H9 (cell line): ENCODE data around the gene SIVA1. TPM values are rescaled to one million over a fixed set of nuclear protein-coding genes. Genes with fewer than 3 reads are reported as not detected.

Experiments used
- DNase-seq: peaks from one replicate; pipeline ENCODE4 v3.0.0-alpha.2; 2017
- H2AFZ ChIP-seq: one replicate; pipeline ENCODE4 v1.6.1; 2013; ENCODE audit warnings: mild to moderate bottlenecking, low read length, control low read depth, moderate library complexity
- H2AK5ac ChIP-seq: 2 replicates; pipeline ENCODE4 v1.6.1; 2013; ENCODE audit warnings: low read length, control low read depth, mixed read lengths; ENCODE audit not compliant: insufficient read length
- H2BK120ac ChIP-seq: one replicate; pipeline ENCODE4 v1.6.1; 2013; ENCODE audit warnings: low read depth, mild to moderate bottlenecking, low read length, control low read depth, inconsistent platforms; ENCODE audit not compliant: poor library complexity, severe bottlenecking
- H2BK12ac ChIP-seq: 2 replicates; pipeline ENCODE4 v1.6.1; 2013; ENCODE audit warnings: low read length, control low read depth, mixed read lengths, low read depth; ENCODE audit not compliant: insufficient read length
- H2BK15ac ChIP-seq: 2 replicates; pipeline ENCODE4 v1.6.1; 2013; ENCODE audit warnings: low read depth, low read length, control low read depth
- H2BK20ac ChIP-seq: one replicate; pipeline ENCODE4 v1.6.1; 2013; ENCODE audit warnings: low read depth, mild to moderate bottlenecking, low read length, control low read depth, inconsistent platforms; ENCODE audit not compliant: poor library complexity, severe bottlenecking
- H2BK5ac ChIP-seq: 2 replicates; pipeline ENCODE4 v1.6.1; 2013; ENCODE audit warnings: low read length, control low read depth, mixed read lengths; ENCODE audit not compliant: insufficient read length
- H3K14ac ChIP-seq: 2 replicates; pipeline ENCODE4 v1.6.1; 2013; ENCODE audit warnings: low read length, control low read depth; ENCODE audit not compliant: insufficient read depth
- H3K18ac ChIP-seq: 2 replicates; pipeline ENCODE4 v1.6.1; 2013; ENCODE audit warnings: low read depth, mild to moderate bottlenecking, mixed read lengths, low read length, control low read depth; ENCODE audit not compliant: insufficient read length
- H3K23ac ChIP-seq: 2 replicates; pipeline ENCODE4 v1.6.1; 2013; ENCODE audit warnings: low read length, control low read depth, mixed read lengths, low read depth; ENCODE audit not compliant: insufficient read length
- H3K23me2 ChIP-seq: 2 replicates; pipeline ENCODE4 v1.6.1; 2013; ENCODE audit warnings: low read depth, mild to moderate bottlenecking, mixed read lengths, low read length, control low read depth; ENCODE audit not compliant: insufficient read length, poor library complexity, severe bottlenecking
- H3K27ac ChIP-seq: 2 replicates; pipeline ENCODE4 v1.5.1; 2013; ENCODE audit warnings: low read length, control low read depth, mixed read lengths, low read depth; ENCODE audit not compliant: insufficient read length
- H3K27me3 ChIP-seq: 2 replicates; pipeline ENCODE4 v1.6.1; 2013; ENCODE audit warnings: low read length, control low read depth, inconsistent platforms; ENCODE audit not compliant: insufficient read depth
- H3K4ac ChIP-seq: 2 replicates; pipeline ENCODE4 v1.6.1; 2013; ENCODE audit warnings: low read depth, mild to moderate bottlenecking, control low read depth, inconsistent platforms, low read length, moderate library complexity
- H3K4me1 ChIP-seq: 2 replicates; pipeline ENCODE4 v1.6.1; 2013; ENCODE audit warnings: low read length, control low read depth, inconsistent platforms; ENCODE audit not compliant: insufficient read depth
- H3K4me2 ChIP-seq: 2 replicates; pipeline ENCODE4 v1.6.1; 2013; ENCODE audit warnings: low read length, control low read depth, mixed read lengths; ENCODE audit not compliant: insufficient read length, insufficient read depth
- H3K56ac ChIP-seq: 2 replicates; pipeline ENCODE4 v1.6.1; 2013; ENCODE audit warnings: low read depth, mild to moderate bottlenecking, mixed read lengths, low read length, control low read depth; ENCODE audit not compliant: insufficient read length
- H3K79me1 ChIP-seq: 2 replicates; pipeline ENCODE4 v1.6.1; 2013; ENCODE audit warnings: low read depth, mild to moderate bottlenecking, moderate library complexity, low read length, control low read depth, inconsistent platforms; ENCODE audit not compliant: insufficient read depth, poor library complexity, severe bottlenecking
- H3K79me2 ChIP-seq: 2 replicates; pipeline ENCODE4 v1.6.1; 2013; ENCODE audit warnings: low read length, control low read depth, inconsistent platforms; ENCODE audit not compliant: insufficient read depth
- H3K9ac ChIP-seq: 2 replicates; pipeline ENCODE4 v1.6.1; 2013; ENCODE audit warnings: low read length, control low read depth, mixed read lengths; ENCODE audit not compliant: insufficient read length; ENCODE audit errors: extremely low read depth
- H3K9me3 ChIP-seq: one replicate; pipeline ENCODE4 v1.6.1; 2013; ENCODE audit warnings: low read depth, low read length, inconsistent platforms; ENCODE audit not compliant: control insufficient read depth
- H3T11ph ChIP-seq: one replicate; pipeline ENCODE4 v1.6.1; 2013; ENCODE audit warnings: mild to moderate bottlenecking, low read length, control low read depth, inconsistent platforms
- H4K20me1 ChIP-seq: one replicate; pipeline ENCODE4 v1.6.1; 2013; ENCODE audit not compliant: control insufficient read depth, insufficient read length, insufficient read depth
- H4K5ac ChIP-seq: 2 replicates; pipeline ENCODE4 v1.6.1; 2013; ENCODE audit warnings: low read depth, mild to moderate bottlenecking, mixed read lengths, low read length, control low read depth; ENCODE audit not compliant: insufficient read length
- H4K8ac ChIP-seq: replicated peaks from 2 replicates; pipeline ENCODE4 v1.6.1; 2013; ENCODE audit warnings: low read length, control low read depth, mixed read lengths, low read depth; ENCODE audit not compliant: insufficient read length
- H4K91ac ChIP-seq: 2 replicates; pipeline ENCODE4 v1.6.1; 2013; ENCODE audit warnings: low read depth, mild to moderate bottlenecking, moderate library complexity, mixed read lengths, low read length, control low read depth; ENCODE audit not compliant: insufficient read length
- H3K27ac Mint-ChIP-seq, 3 experiments: 2 replicates in 2 of 3; 3 replicates in 1 of 3; pipeline ENCODE4 v1.8.0; 2020 to 2021; ENCODE audit warnings: mixed read lengths in 3 of 3, mild to moderate bottlenecking in 1 of 3, moderate library complexity in 1 of 3
- H3K27me3 Mint-ChIP-seq: 2 replicates; pipeline ENCODE4 v1.8.0; 2021; ENCODE audit warnings: low read depth, mild to moderate bottlenecking, moderate library complexity, mixed read lengths
- H3K36me3 Mint-ChIP-seq, 3 experiments: 2 replicates in 2 of 3; 3 replicates in 1 of 3; pipeline ENCODE4 v1.8.0; 2020 to 2021; ENCODE audit warnings: low read depth in 3 of 3, mixed read lengths in 3 of 3; ENCODE audit not compliant: insufficient read depth in 1 of 3
- H3K4me1 Mint-ChIP-seq, 2 experiments: 2 replicates each; pipeline ENCODE4 v1.8.0; 2020; ENCODE audit warnings: mixed read lengths in 2 of 2
- H3K4me3 Mint-ChIP-seq, 2 experiments: 2 replicates in 1 of 2; 3 replicates in 1 of 2; pipeline ENCODE4 v1.8.0; 2020 to 2021; ENCODE audit warnings: mild to moderate bottlenecking in 2 of 2, mixed read lengths in 2 of 2, moderate library complexity in 1 of 2
- H3K9me3 Mint-ChIP-seq, 2 experiments: 2 replicates in 1 of 2; 3 replicates in 1 of 2; pipeline ENCODE4 v1.8.0; 2020; ENCODE audit warnings: mild to moderate bottlenecking in 2 of 2, mixed read lengths in 2 of 2, moderate library complexity in 1 of 2
- WGBS: extraction: QIAGEN DNeasy Blood & Tissue Kit; methylation state at CpG from one replicate; pipeline ENCODE4 v1.1.7; 2013; ENCODE audit warnings: missing lambda C conversion rate, low lambda C conversion rate, mixed read lengths; ENCODE audit not compliant: insufficient read length; ENCODE audit errors: extremely low coverage; 5-methylcytosine and 5-hydroxymethylcytosine counted together
- total RNA-seq: library from RNA; stranded (reverse); gene quantifications from 2 replicates; pipeline ENCODE4 v1.2.1, GENCODE V29; 2021
- TF ChIP-seq, protein P1 (sequence below): fragments of 200-600 bp; sonication (generic); conservative IDR thresholded peaks from 3 replicates; pipeline ENCODE4 v1.8.0; 2021; ENCODE audit warnings: antibody characterized with exemption, mild to moderate bottlenecking

Gene SIVA1
- total RNA-seq, 1 experiment from 2014 or later = 125 TPM

DNA sequence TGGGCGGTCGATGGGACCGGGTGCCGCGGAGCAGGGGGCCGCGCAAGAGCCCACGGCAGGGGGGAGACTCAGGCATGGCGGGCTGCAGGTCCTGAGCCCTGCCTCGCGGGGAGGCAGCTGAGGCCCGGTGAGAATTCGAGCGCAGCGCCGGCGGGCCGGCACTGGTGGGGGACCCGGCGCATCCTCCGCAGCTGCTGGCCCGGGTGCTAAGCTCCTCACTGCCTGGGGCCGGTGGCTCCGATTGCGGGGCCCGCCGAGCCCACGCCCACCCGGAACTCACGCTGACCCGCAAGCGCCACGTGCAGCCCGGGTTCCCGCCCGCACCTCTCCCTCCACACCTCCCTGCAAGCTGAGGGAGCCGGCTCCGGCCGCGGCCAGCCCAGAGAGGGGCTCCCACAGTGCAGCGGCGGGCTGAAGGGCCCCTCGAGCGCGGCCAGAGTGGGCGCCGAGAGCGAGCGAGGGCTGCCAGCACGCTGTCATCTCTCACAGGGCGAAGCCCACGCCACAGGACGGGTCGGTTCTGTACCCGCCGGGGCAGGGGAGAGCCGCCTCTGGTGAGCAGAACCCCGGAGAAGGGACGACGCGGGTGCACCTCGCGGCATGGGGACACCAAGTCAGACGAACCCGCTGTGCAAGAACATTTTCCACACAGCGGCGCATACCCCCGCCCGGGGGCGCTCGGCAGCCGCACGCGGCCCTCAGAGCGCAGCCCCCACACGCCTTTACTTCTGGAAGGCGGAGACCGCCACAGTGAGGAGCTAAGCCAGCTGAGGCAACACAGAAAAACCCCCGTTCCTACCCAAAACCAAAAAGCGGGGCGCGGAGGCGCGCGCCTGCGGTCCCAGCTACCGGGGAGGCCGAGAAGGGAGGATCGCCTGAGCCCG, 1.2 kb upstream of the SIVA1 start:
- Histone ChIP-seq H3K79me2 (peaks cover 16% of the 10 kb centered on the region; the same call in 1 of the 2 replicates), H2BK15ac (no peak overlapping the region), H3K27ac (no peak overlapping the region), H3T11ph (no peak overlapping the region), H3K23ac (no peak overlapping the region), H3K27me3 (no peaks in the 10 kb centered on the region), H4K20me1 (no peaks in the 10 kb centered on the region), H3K56ac (no peak overlapping the region), H4K8ac (no peak overlapping the region), H4K5ac (no peak overlapping the region), H3K9ac (no peak overlapping the region), H2AFZ (no peak overlapping the region), H3K9me3 (peaks cover 6% of the 10 kb centered on the region), H3K4me2 (peak overlapping the region; percentile 47), H2BK5ac (no peak overlapping the region), H3K4ac (no peak overlapping the region), H2AK5ac (no peak overlapping the region), H3K14ac (no peak overlapping the region), H3K23me2 (peaks cover 12% of the 10 kb centered on the region), H3K18ac (peak overlapping the region; percentile 76), H4K91ac (no peak overlapping the region), H2BK20ac (no peak overlapping the region), H3K4me1 (no peaks in the 10 kb centered on the region; the same call in 1 of the 2 replicates), H3K79me1 (no peaks in the 10 kb centered on the region), H2BK12ac (no peak overlapping the region), H2BK120ac (no peak overlapping the region)
- peaks cover 7% of the 10 kb centered on the region for H3K27me3 Mint-ChIP-seq
- H3K9me3 Mint-ChIP-seq = peaks cover 13 to 19% of the 10 kb centered on the region in 2 experiments
- TF ChIP-seq, protein P1, sequence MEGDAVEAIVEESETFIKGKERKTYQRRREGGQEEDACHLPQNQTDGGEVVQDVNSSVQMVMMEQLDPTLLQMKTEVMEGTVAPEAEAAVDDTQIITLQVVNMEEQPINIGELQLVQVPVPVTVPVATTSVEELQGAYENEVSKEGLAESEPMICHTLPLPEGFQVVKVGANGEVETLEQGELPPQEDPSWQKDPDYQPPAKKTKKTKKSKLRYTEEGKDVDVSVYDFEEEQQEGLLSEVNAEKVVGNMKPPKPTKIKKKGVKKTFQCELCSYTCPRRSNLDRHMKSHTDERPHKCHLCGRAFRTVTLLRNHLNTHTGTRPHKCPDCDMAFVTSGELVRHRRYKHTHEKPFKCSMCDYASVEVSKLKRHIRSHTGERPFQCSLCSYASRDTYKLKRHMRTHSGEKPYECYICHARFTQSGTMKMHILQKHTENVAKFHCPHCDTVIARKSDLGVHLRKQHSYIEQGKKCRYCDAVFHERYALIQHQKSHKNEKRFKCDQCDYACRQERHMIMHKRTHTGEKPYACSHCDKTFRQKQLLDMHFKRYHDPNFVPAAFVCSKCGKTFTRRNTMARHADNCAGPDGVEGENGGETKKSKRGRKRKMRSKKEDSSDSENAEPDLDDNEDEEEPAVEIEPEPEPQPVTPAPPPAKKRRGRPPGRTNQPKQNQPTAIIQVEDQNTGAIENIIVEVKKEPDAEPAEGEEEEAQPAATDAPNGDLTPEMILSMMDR = no peak
- no peak for DNase-seq
- H3K27ac Mint-ChIP-seq = no peak overlapping the region
- WGBS = no CpG with 5 or more reads among the region's 90 CpGs
- H3K4me1 Mint-ChIP-seq = peaks cover 18 to 19% of the 10 kb centered on the region in 2 experiments
- peak overlapping the region; percentile 87 to 90 for H3K4me3 Mint-ChIP-seq
- peaks cover 10 to 40% (median 29%) of the 10 kb centered on the region in 3 experiments; a peak in 6 of 7 replicates for H3K36me3 Mint-ChIP-seq
